HT1080 (cell line): Measurements from ENCODE around the gene GTPBP6. TPM values are rescaled to one million over a fixed set of nuclear protein-coding genes. Genes with fewer than 3 reads are reported as not detected.
A peak's percentile ranks its signal among the peaks of the same experiment; 100 is the strongest.
"Not testable (repeated sequence)": the region's sequence is repeated elsewhere in the genome, so short reads cannot be mapped to it uniquely, and the experiment has no call there.

Source experiments
- DNase-seq: peaks from one replicate; pipeline ENCODE4 v3.0.0-alpha.2; 2015; ENCODE audit warnings: low read depth
- total RNA-seq: library from RNA; depleted of rRNA; stranded (reverse); fragments of >200 nt; shearing (Covaris generic); gene quantifications from 2 replicates; pipeline ENCODE4 v1.2.3, GENCODE V29; 2014; rRNA removed

GTPBP6 gene
- total RNA-seq, 1 experiment from 2014 or later, result 56.4 TPM

- no peak for DNase-seq
These were observed 50.8 kb downstream of the GTPBP6 start for GRCh38 chrX:267771-268261.

GRCh38 chrX:265502-265901, 53.1 kb downstream of the GTPBP6 start:
- no peak for DNase-seq

GRCh38 chrX:264634-265455, 53.8 kb downstream of the GTPBP6 start:
- DNase-seq, result no peak

GRCh38 chrX:264006-264405, 54.6 kb downstream of the GTPBP6 start:
- DNase-seq, result not testable (repeated sequence)

GRCh38 chrX:262381-262909, 56.2 kb downstream of the GTPBP6 start:
- DNase-seq, result no peak

GRCh38 chrX:261919-262352, 56.7 kb downstream of the GTPBP6 start:
- no peak for DNase-seq

GRCh38 chrX:261167-261918, 57.3 kb downstream of the GTPBP6 start:
- peak; percentile 54 for DNase-seq

- no peak for DNase-seq
These were observed 58.8 kb downstream of the GTPBP6 start for GRCh38 chrX:259692-260355.

GRCh38 chrX:258291-259040, 60.1 kb downstream of the GTPBP6 start:
- no peak for DNase-seq

GRCh38 chrX:257681-258289, 60.8 kb downstream of the GTPBP6 start:
- DNase-seq, result no peak

GRCh38 chrX:257054-257453, 61.5 kb downstream of the GTPBP6 start:
- DNase-seq, result not testable (repeated sequence)

- DNase-seq, result no peak
These were observed 62.7 kb downstream of the GTPBP6 start for GRCh38 chrX:255923-256331.

Other genes starting within 250 kb of the GTPBP6 start
- gene PLCXD1, start 37.4 kb downstream of the GTPBP6 start, total RNA-seq, result 19.0 and 19.9 TPM in 2 replicates
- 13.8 and 14.6 TPM in 2 replicates for gene PPP2R3B, start 68.1 kb upstream of the GTPBP6 start, total RNA-seq